HuH-7.5 (cell line): ENCODE measurements around the gene KLK15.

Experiments
- DNase-seq: peaks from one replicate; pipeline ENCODE4 v3.0.0; 2011; ENCODE audit warnings: low spot score

Gene KLK15

GRCh38 chr19:50843701-50844221 is 10.4 kb upstream of the KLK15 start:
- DNase-seq: no peak

GRCh38 chr19:50843205-50843604 is 9.8 kb upstream of the KLK15 start:
- no peak for DNase-seq

GRCh38 chr19:50842130-50842529 is 8.8 kb upstream of the KLK15 start:
- no peak for DNase-seq

- DNase-seq: no peak
Observed at GRCh38 chr19:50839712-50840655, 6.6 kb upstream of the KLK15 start.

GRCh38 chr19:50838239-50838638 is 4.9 kb upstream of the KLK15 start:
- DNase-seq: no peak

GRCh38 chr19:50837300-50837699 is 3.9 kb upstream of the KLK15 start:
- no peak for DNase-seq

GRCh38 chr19:50836543-50837195 is 3.3 kb upstream of the KLK15 start:
- no peak for DNase-seq

GRCh38 chr19:50835785-50836542 is 2.6 kb upstream of the KLK15 start:
- peak; percentile 84 for DNase-seq

GRCh38 chr19:50835103-50835784 is 1.9 kb upstream of the KLK15 start:
- no peak for DNase-seq

GRCh38 chr19:50833802-50834167 is 411 bp upstream of the KLK15 start:
- no peak for DNase-seq

GRCh38 chr19:50832666-50833065 is 708 bp downstream of the KLK15 start:
- DNase-seq: no peak

- DNase-seq: no peak
Observed at GRCh38 chr19:50831026-50831396, 2.4 kb downstream of the KLK15 start.

- DNase-seq: no peak
Observed at GRCh38 chr19:50830266-50831025, 2.9 kb downstream of the KLK15 start.

GRCh38 chr19:50829801-50830200 is 3.6 kb downstream of the KLK15 start:
- DNase-seq: no peak

- no peak for DNase-seq
Observed at GRCh38 chr19:50827476-50827875, 5.9 kb downstream of the KLK15 start.

- DNase-seq: no peak
Observed at GRCh38 chr19:50826492-50827240, 6.7 kb downstream of the KLK15 start.

GRCh38 chr19:50823389-50824042 is 9.9 kb downstream of the KLK15 start, which contains the start of gene KLK1:
KLK1 (minus strand) TSS chr19:50823787; CDS start chr19:50823748, 39 bp downstream.
- no peak for DNase-seq

- DNase-seq: no peak
Observed at GRCh38 chr19:50822661-50823208, 10.6 kb downstream of the KLK15 start.

- no peak for DNase-seq
Observed at GRCh38 chr19:50821622-50822021, 11.8 kb downstream of the KLK15 start.

GRCh38 chr19:50821248-50821612 is 12.1 kb downstream of the KLK15 start:
- DNase-seq: no peak
